ENCODE measurements around the gene TAS1R2.
"Not testable (repeated sequence)": the region's sequence is repeated elsewhere in the genome, so short reads cannot be mapped to it uniquely, and the experiment has no call there.

Gene TAS1R2

DNA sequence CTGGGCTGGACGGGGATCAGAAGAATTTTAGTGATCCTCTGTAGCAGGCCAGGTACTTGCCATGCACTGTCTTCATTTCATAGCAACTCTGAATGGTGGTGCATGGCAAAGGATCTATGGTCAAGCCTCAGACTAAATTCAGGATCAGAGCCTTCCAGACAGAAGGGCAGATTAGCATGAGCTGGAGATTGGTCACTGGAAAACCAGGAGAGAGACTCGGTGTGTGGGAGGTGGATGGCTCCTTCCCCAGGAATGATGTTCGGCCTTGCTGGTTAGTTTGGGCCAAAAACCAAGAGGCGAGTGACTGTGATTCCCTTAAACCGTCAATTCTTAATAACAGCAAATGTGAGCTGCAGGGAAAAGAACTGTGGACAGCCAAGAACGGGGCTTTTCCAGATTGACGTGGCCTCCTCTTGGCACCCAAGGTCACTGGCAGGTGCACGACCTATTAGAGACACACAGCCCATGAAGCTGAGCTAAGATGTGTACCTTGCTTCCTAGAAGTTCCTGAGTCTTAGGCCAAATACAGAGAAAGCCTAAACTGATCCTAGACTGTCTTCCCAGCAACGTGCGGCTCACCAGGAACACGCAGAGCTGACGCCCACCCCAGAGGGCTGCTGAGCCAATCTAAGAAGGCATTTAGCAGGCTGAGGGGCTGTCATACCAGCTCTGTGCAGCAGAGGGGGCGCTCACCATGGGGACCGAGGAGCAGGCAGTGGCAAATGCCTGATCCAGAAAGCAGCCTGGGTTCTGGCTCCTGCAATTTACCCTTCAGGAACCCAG is 24.4 kb upstream of the TAS1R2 start:
- DNase-seq: peak; percentile 75

DNA sequence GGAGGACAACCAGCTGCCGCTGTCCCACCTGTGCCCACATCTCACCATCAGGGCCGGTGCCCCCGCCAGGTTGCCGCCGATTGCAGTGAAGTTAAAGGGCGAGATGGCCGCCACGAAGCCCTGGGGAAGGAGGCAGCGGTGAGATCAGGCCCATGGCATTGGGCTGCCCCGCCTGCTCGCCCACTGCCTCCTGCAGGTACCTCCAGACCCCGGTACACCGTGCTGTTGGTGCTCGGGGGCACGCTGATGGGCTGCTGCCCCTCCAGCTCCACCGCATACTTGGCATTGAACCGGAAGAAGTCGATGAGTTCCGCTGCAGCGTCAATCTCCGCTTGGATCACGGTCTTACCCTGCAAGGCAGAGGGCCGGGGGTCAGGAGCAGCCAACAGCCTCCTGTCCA is 23.6 kb upstream of the TAS1R2 start:
- DNase-seq: no peak

DNA sequence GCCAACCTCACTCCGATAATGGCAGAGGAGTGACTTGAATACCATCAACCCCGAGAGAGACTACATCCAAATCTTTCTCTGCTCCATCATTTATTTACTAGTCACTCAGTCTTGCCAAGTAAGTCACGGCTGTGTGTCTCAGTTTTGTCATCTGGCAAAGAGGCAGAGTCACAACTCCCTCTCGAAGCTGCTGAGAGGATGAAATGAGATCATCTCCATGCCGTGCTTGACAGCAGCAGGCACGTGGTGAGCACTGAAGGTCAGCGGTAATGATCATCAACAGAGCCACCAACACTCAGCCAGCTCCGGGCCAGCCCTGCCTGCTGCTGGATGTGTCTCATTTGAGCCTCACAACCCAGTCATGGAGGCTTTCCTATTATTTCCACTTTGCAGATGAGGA is 23.0 kb upstream of the TAS1R2 start:
- DNase-seq: no peak

DNA sequence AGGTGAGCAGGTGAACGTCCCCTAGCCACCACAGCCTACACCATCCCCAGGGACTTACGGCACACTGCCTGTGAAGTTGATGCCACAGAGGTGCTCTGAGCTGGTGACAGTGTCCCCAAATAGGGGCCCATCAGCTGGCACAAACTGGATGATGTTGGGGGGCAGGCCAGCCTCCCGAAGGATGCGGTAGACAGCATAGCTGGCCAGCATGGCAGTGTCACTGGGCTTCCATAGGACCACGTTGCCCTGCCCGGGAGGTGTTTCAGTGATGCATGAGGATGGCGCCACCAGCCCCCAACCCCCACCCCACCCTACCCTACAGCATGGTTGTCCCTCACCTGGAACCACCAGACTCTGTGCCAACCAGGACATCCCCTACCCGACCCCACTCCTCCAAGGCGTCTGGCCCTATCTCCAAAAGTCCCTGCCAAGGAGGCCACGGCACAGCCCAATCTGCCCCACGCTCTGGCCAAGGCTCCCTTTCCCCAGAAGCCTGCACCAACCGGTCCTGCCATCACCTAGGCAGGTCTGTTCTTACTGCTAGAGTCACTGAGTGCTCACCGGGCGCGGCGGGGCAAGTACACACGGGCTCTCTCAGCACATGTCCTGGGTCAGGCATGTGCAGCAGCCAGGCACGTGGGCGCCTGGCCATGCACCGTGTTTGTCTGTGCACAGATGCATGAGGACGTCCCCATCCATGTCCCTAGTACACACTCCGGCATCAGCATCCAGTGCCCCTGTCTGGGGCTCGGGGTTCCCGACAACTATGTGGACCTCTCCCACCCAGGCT is 22.4 kb upstream of the TAS1R2 start:
- DNase-seq: no peak

DNA sequence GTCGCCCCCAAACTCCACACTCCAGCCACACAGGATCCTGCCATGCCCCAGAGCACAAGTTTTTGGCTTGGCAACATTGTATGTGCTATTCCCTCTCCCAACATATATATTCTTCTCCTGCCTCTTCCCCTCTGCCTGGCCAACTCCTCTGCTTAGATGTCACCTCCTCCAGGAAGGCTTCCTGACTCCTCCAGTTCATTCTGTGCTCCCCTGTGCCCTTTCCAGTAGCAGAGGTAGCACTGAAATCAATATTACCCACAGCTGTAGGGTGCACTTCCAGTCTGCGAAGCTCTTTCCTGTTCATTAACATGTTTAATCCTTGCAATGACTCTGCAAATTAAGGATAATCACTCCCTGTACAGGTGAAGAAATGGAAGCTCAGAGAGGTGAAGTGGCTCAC is 21.7 kb upstream of the TAS1R2 start:
- no peak for DNase-seq

DNA sequence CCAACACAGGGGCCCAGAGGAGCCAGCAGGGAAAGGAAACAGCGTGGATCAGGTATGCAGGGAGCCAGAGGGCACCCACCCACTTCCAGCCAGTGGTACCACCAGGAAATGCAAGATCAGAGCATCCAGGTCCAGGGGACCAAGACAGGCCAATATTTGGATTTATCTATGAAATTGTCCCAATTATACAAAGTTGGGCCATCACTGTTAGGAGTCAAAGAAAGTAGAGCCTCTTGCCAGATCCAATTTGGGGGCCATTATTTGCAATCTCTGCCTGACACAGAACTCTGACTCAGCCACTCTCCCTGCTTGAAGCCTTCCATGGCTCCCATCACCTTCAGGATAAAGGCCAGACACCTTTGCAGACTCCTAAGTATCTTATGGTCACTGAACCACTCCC is 21.1 kb upstream of the TAS1R2 start:
- DNase-seq: no peak

DNA sequence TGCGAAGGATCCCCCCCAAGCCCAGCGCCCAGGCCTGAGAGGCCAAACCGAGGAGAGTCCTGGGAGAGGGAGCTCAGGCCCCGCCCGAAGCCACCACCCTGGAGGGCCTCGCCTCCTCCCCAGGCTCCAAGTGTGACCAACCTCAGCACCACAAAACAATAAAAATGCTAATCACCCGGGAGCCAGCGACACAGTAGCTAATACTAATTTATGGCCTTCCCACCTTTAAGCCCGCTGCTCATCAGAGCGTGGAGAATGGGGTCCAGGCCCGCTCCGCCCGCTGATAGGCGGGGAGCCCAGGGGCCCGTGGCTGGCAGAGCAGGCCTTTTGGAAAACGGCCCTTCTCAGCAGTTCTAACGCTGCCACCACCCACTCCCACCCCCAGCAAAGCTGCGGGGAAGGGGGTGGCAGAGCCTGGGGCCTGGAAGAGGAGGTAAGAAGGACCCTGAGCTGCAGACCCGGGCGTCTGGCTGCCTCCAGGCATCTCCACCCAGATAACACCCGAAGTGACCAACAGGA is 20.4 kb upstream of the TAS1R2 start:
- no peak for DNase-seq

DNA sequence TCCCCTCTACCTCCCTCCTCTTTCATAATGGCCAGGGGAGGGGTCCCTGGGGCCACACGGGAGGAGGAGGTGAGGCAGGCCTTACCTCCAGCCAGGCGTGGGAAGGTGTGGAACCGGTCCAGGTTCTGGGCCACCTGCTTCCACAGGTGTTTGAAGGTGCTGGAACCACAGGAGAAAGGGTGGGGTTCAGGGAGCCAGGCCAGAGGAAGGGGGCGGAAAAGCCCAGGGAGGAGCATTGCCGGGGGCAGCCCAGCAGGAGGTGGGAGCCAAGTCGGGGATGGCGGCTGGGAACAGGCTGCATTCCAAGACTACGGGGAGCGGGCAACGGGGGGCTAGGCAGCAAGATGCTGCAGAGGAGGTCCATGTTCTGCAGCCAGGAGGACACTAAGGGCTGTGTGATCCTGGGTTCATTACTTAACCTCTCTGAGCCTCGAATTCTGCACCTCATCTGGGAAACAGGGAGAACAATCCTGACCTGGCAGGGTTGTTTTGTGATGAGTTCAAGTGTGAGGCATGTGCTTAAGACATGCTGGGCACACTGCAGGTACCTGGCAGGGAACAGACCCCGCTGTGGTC is 19.8 kb upstream of the TAS1R2 start:
- no peak for DNase-seq

DNA sequence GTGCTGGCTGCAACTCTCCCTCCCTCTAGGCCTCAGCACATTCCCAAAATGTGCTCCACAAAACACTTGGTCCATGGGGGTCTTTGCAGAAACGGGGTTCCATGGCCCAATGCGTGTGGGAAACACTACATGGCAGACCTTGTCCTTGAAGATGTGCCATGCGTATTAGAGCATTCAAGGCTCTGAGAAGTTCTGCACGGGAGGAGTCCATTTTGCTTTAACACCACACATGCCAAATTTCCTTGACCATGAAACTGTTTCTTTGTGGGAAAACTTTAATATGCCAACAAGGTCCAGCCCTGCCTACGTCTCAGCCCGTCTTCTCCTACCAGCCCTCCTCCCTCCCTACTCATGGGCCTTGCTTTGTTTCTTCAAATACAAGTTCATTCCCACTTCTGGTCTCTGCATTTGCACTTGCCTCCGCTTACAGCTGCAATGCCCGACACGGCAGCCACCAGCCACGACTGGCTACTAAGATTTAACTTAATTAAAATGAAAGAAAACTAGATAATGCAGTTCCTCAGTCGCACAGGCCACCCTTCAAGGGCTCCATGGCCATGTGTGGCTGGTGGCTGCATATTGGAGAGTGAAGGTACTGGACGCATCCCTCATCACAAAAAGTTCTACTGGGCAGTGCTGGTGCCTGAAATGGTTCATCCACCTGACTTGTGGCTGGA is 19.2 kb upstream of the TAS1R2 start:
- DNase-seq: no peak

DNA sequence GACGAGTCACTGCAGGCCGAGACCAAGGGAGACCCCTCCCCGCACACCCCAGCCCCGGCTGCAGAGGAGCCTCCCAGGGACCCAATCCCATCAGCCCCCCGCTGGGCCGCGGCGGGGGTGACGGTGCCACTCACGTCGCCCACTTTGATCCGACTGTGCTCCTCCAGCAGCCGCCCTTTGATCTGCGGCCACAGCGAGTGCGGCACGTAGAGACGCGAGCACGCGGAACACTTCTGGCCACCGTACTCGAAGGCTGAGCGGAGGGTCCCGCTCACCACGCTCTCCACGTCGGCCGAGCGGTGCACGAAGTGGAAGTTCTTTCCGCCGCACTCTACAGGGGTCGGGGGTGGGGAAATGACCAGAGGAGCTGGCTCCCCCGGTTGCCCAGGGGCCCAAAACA is 17.8 kb upstream of the TAS1R2 start:
- DNase-seq: no peak

DNA sequence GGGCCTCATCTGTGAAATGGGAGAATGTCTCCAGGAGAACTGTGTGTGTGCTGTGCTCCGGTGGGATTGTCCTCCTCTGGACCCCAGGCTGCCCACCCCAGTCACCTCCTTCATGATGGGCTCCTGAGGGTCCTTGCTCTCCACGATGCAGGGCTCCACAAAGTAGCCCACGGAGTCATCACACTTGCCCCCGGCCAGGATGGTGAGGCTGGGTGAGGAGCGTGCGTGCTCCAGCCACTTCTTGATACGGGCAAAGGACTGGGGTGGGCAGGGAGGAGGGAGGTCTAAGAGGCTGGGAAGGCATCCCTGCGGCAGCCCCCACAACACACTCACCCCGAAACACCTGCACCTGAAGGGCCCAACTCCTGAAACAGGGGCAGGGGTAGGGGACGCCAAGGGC is 16.8 kb upstream of the TAS1R2 start:
- no peak for DNase-seq

DNA sequence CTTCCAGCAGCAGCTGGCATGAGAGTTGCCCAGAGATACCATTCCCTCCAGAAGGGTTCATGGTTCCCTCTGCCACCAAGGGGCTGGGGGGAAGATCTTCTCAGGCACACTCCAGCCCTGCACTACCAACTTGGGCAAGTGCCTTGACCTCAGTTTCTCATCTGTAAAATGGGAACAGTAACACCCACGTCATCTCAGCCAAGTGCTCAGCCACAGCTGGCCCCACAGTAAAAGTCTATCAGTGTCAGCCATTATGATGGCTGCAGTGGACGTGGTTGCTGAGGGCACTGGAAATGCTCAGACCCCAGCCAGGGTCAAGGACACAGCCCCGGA is 16.3 kb upstream of the TAS1R2 start:
- no peak for DNase-seq

DNA sequence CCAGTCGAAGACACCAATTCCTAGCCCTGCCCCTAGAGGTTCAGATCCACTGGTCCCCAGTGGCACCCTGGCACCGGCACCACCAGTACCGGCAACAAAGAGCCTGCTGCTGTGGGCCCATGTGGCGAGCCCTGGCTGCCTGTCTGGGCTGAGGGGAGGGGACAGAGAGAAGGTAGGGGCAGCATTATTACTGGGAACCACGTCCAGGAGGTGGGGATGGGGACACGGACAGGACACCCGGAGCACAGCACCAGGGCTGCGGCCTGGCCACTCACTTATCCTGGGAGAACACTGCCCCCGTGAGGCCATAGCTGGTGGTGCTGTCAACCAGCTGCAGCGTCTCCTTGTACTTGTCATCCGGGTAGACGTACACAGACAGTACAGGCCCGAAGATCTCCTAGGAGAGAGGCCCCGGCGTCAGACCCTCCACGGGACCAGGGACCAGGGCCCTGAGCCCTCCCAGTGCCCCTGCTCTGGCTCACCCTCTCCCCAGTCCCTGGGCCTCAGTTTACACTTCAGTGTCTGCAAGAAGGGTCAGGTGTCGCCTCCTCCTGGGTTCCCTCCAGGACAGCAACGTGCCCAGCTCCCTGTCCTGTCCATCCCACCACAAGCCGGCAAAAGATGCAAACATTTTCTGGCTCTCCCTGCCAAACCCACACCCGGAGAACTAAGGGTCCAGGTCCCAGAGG is 15.8 kb upstream of the TAS1R2 start:
- peak; percentile 86 for DNase-seq

DNA sequence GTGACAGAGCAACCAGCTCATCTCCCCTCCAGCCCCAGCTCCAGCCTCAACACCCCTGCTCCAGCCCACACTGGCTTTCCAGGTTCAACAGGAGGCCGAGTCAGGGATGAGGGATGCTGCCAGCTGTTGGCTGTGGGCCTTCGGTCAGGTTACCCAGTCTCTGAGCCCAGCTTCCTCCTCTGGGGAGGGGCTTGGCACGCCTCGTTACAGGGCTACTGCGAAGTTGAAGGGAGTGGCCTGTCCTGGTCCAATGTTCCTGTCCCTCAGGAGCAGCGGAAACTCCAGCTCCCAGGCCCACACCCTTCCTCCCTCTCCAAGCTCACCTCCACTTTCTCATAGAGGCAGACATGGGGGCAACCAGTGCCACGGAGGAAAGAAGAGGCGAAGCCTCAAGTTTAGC is 15.1 kb upstream of the TAS1R2 start:
- no peak for DNase-seq

DNA sequence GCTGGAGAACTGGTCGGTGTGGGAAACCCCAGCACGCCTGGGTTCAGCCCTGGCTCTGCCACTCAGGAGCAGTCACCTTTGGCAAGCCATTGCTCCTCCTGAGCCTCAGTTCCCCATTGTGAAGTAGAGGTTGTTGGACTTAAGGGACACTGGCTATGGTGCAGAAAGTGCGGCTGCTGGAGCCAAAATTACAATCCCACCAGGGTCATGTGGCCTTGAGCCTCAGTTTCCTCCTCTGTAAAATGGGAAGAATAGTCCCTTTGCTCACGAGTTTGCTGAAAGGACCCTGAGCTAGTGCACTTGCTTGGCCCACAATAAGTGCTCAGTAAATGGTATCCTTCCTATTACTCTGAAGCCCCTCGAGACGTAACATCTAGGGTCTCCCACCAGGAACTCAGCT is 14.6 kb upstream of the TAS1R2 start:
- DNase-seq: no peak

DNA sequence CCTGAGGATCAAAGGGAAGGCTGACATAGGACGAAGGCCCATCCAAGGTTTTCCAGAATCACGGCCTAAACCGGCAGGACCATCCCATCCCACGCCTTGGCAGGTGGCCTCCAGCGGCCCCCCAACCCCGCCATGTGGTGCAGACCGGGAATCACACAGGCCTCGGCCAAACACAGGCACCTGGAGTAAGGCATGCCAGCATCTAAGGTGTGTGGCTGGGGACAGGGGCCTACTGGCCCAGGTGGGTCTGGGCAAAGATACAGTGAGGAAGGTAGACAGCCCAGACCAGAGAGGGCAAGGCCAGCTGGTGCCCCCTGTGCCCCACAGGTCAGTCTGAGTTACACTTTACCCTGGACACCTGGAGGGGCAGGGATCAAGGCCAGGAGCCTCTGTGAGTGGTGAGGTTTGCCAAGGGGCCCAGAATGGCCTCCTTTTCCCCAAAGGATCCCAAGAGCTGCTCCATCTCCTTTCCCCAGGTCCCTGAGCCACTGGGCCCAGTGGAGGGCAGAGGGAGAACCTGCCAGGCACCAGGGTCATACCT is 12.7 kb upstream of the TAS1R2 start:
- no peak for DNase-seq

DNA sequence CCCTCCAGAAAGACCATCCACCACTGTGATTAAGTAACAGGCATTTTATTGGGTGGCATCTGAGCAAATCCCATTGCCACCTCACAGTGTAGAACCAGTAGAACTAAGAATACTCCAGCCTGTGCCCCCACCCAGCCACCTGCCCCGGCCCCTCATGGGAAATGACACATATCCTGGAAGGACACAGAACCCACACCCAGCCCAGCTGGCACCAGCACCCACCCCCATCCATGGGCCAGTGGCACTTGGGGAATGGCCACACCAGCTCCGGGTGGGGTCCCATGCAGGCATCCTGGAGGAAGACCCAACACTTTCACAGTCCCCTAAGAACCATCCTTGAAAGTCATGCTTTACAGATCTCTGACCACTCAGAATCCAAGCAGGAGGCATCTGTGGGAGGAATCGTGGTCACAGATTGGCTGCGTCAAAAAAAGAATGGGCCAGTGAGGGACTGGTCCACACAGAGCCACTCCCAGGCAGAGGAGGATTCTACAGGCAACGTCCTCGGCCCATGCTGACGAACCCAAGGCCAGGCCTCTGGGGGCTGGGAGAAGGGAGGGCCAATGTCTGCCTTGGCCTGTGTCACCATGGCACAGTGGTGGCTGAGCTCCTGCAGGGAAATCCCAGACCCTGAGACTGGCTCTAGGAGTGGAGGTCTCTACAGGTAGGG is 12.1 kb upstream of the TAS1R2 start:
- DNase-seq: no peak

DNA sequence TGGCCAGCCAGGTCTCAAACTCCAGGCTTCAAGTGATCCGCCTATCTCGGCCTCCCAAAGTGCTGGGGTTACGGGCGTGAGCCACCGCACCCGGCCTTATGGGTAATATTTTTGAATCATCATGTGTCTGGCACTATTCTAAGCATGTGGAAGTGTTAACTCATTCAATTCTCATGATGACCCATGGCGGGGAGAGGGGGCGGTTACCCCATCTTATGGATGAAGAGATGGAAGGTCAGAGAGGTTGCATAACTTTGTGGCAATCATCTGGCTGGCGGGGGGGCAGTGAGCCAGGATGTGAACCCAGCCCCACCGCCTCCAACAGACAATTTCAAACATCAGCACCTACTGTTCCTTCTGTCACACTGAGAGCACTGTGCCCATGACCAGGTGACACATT is 11.5 kb upstream of the TAS1R2 start:
- no peak for DNase-seq

DNA sequence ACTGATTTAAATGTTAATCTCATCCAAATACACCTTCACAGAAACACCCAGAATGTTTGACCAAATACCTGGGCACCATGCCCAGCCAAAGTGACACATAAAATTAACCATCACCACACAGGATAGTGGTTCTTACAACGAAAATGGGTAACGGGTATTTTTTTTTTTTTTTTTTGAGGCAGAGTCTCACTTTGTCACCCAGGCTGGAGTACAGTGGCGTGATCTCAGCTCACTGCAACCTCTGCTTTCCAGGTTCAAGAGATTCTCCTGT is 11.1 kb upstream of the TAS1R2 start:
- not testable (repeated sequence) for DNase-seq

DNA sequence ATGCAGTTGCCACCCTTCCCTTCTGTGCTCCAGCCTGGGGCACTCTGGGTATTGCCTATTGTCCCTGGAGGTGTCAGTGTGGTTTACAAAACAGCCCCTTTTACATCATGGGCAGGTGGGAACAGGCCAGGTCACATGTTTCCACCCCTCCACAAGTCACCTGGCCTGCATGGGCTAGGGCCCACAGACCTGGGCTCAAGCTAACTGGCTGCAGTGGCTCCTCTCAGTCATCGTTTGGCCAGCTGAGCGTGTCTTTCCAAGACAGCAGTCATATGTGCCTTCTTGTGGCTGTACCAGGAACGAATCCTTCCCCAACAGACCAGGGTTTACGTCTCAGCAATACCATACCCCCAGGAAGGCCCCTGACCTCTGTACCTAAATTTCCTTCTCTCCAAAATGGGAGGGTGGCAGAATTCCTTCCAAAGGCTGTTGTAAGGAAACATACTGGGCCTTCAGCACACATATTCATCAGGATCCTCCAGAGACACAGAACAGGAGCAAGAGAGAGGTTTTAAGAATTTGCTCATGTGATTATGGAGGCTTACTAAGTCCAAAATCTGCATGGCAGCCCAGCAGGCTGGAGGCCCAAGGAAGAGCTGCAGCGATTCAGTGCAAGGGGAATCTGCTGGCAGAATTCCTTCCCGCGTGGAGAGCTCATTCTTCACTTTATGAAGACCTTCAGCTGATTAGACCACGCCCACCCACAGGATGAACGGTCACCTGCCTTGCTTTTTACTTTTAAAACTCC is 10.6 kb upstream of the TAS1R2 start:
- no peak for DNase-seq

DNA sequence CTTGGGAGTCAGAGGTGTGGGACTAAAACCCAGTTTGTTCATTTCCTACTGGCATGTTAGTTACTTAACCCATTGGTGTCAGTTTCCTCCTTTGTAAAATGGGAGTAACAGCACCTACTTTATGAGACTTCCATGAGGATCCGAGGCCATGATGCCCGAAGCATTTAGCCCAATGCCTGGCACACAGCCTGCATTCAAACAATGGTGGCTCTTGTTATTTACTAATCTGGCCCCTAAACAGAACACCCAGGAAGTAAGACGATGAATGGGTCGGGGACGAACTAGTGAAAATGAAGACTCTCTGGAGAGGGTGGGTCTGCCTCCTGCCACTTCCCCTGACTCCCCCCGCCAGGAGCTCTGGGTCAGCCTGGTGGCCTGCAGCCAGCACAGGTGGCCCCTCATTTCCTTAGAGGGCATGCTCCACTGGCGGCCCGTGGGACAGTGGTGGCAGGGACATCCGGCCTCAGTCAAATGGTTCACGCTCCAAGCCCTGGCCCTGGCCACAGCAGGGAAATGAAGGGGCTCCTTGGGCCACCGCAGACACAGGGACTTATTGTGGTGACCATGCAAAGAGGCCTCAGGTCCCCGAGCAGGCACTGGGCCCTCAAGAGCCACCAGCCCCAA is 9.5 kb upstream of the TAS1R2 start:
- DNase-seq: no peak
